H7 (cell line): ENCODE results near the gene REEP3. TPM values are rescaled to one million over a fixed set of nuclear protein-coding genes. Genes with fewer than 3 reads are reported as not detected.
"Not testable (repeated sequence)": the region's sequence is repeated elsewhere in the genome, so short reads cannot be mapped to it uniquely, and the experiment has no call there.

Experiments used
- DNase-seq: peaks from one replicate; pipeline ENCODE4 v3.0.0; 2012
- H3K27me3 ChIP-seq: 2 replicates; pipeline ENCODE4 v1.6.0; 2011; ENCODE audit warnings: mild to moderate bottlenecking, low read length; ENCODE audit not compliant: control insufficient read depth, insufficient read depth
- H3K36me3 ChIP-seq: replicated peaks from 2 replicates; pipeline ENCODE4 v1.5.1; 2011; ENCODE audit warnings: low read length; ENCODE audit not compliant: control insufficient read depth, insufficient read depth
- H3K4me3 ChIP-seq: 2 replicates; pipeline ENCODE4 v1.5.1; 2011; ENCODE audit warnings: low read depth, mild to moderate bottlenecking, control low read depth, low read length, moderate library complexity; ENCODE audit not compliant: insufficient read depth
- total RNA-seq: library from RNA; depleted of rRNA; stranded (reverse); fragments of >200 nt; shearing (Covaris generic); gene quantifications from 2 replicates; pipeline ENCODE4 v1.2.3, GENCODE V29; 2014

REEP3 gene
- total RNA-seq, 1 experiment from 2014 or later = 16.1 TPM

GRCh38 chr10:63497321-63497720, 23.9 kb upstream of the REEP3 start:
- Histone ChIP-seq H3K36me3 (no peaks in the 10 kb centered on the region), H3K27me3 (no peaks in the 10 kb centered on the region), H3K4me3 (no peak overlapping the region)
- no peak for DNase-seq

DNA sequence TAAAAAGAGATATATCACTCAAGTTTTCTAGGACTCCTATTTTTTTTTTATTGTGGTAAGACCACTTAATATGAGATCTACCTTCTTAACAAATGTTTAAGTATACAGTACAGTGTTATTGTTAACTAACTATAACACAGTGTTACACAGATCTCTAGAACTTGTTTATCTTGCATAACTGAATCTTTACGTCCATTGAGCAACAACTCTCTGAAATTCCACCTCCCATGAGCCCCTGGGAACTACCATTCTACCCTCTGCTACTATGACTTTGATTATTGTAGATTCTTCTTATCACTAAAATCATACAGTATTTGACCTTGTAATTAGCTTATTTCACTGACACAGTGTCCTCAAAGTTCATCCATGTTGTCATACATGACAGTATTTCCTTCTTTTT, 22.5 kb upstream of the REEP3 start:
- Histone ChIP-seq H3K4me3 (no peak overlapping the region), H3K27me3 (no peaks in the 10 kb centered on the region), H3K36me3 (no peaks in the 10 kb centered on the region)
- no peak for DNase-seq

DNA sequence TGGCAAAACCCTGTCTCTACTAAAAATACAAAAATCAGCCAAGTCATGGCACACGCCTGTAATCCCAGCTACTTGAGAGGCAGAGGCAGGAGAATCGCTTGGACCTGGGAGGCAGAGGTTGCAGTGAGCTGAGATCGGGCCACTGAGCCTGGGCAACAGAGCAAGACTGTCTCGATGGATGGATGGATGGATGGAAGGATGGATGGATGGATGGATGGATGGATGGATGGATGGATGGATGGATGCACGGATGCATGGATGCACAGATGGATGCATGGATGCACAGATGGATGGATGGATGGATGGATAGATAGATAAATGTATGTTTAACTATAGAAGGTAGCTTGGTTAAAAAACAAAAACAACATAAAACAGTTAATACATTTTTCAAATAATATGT, 20.6 kb upstream of the REEP3 start:
- H3K27me3 ChIP-seq, H3K4me3 ChIP-seq, H3K36me3 ChIP-seq, DNase-seq: not testable (repeated sequence)

DNA sequence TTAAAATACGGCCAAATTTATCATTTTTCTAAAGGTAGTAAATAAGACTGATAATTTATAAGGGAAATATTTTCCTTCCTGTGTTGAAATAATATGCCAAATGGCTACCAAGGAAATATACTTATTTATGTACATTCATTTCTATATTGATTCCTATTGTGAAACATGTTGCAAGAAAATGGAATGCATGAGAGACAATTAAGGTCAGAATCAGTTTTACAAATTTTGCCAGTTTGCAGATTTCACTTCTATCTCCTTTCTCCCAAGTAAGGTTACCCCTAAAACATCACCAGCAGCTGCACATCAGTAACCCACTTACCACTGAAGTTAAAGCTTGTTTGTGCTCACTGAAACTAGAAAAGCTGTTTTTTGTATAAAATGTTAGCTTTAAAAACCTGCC, 19.2 kb upstream of the REEP3 start:
- DNase-seq = no peak
- H3K36me3 ChIP-seq = no peaks in the 10 kb centered on the region
- no peaks in the 10 kb centered on the region for H3K27me3 ChIP-seq
- no peak overlapping the region for H3K4me3 ChIP-seq

- Histone ChIP-seq H3K4me3 (no peak overlapping the region), H3K36me3 (no peaks in the 10 kb centered on the region), H3K27me3 (no peaks in the 10 kb centered on the region)
- DNase-seq = no peak
Observed at GRCh38 chr10:63502832-63503231, 18.4 kb upstream of the REEP3 start.

GRCh38 chr10:63503395-63503794, 17.8 kb upstream of the REEP3 start:
- no peaks in the 10 kb centered on the region for H3K27me3 ChIP-seq
- no peaks in the 10 kb centered on the region for H3K36me3 ChIP-seq
- H3K4me3 ChIP-seq = no peak overlapping the region
- DNase-seq = no peak

DNA sequence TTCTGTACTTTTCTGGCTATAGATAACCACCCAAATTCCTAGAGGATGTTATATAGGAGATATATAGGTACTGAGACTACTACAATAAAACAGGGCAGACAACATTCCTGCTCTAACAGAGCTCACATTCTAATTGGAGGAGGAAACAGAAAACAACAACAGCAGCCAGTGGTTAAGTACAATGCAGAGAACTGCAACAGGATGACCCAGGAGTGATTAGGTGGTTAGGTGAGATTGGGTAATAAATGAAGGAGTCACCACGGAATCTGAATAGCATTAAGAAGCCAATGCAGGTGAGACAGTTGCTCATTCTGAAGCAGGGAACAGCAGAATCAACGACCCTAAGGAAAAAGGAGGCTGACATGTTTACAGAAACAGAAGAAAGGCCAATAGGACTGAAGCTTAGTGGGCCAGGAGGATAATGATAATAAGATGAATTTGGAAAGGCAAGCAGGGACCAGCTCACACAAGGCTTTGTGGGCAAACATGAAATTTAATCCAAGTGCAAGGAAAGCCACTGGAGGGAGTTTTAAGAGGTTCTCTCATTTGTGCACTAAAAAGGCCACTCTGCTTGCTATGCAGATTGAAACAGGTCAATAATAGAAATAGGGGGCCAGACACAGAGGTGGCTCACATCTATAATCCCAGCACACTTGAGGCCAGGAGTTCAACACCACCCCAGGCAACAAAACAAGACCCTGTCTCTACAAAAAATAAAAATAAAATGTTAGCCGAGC, 16.9 kb upstream of the REEP3 start:
- H3K27me3 ChIP-seq = no peaks in the 10 kb centered on the region
- peak; percentile 44 for DNase-seq
- no peaks in the 10 kb centered on the region for H3K36me3 ChIP-seq
- H3K4me3 ChIP-seq = no peak overlapping the region

DNA sequence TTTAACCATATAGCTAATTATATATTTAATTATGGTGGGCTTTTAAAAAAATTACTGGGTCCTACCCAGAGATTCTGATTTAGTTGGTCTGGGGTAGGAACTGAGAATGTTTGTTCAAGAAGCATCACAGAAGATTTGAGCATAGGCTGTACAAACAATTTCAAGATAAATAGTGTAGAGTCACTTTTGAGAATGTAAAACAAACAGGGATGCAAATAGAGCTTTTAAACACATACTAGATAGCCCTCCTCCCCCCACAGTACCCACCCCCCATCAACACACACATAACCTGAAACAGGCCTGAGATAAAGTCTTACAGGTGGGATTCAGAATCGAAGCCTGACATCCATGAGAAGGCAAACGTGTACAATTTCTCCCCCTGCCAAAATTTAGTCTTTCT, 15.6 kb upstream of the REEP3 start:
- Histone ChIP-seq H3K27me3 (no peaks in the 10 kb centered on the region), H3K36me3 (no peaks in the 10 kb centered on the region), H3K4me3 (no peak overlapping the region)
- no peak for DNase-seq

GRCh38 chr10:63506554-63506953, 14.6 kb upstream of the REEP3 start:
- Histone ChIP-seq H3K27me3 (no peaks in the 10 kb centered on the region), H3K36me3 (no peaks in the 10 kb centered on the region), H3K4me3 (no peak overlapping the region)
- DNase-seq = no peak

- DNase-seq = peak; percentile 67
- H3K27me3 ChIP-seq = no peaks in the 10 kb centered on the region
- H3K4me3 ChIP-seq = no peak overlapping the region; the same call in 1 of the 2 replicates
- H3K36me3 ChIP-seq = no peaks in the 10 kb centered on the region
Observed at GRCh38 chr10:63515002-63515763, 6.0 kb upstream of the REEP3 start.

DNA sequence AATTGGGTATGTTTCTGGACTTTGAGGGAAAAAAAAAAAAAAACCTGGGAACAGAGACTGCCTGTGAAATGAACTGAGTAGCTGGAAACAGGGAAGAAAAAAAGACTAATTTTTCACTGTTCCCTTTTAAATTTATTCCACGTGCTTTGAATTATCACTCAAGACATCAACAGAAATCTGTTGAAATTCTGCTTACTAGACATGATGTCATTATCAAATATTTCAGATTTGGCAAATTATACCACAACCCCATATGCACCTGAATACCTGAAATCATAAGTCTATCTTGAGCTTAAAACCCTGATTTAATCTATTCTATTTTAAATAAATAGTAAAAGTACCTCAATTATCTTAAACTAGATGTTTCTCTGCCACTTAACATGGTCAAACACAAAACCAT, 5.0 kb upstream of the REEP3 start:
- DNase-seq = no peak
- Histone ChIP-seq H3K4me3 (no peak overlapping the region), H3K27me3 (no peaks in the 10 kb centered on the region), H3K36me3 (no peaks in the 10 kb centered on the region)

DNA sequence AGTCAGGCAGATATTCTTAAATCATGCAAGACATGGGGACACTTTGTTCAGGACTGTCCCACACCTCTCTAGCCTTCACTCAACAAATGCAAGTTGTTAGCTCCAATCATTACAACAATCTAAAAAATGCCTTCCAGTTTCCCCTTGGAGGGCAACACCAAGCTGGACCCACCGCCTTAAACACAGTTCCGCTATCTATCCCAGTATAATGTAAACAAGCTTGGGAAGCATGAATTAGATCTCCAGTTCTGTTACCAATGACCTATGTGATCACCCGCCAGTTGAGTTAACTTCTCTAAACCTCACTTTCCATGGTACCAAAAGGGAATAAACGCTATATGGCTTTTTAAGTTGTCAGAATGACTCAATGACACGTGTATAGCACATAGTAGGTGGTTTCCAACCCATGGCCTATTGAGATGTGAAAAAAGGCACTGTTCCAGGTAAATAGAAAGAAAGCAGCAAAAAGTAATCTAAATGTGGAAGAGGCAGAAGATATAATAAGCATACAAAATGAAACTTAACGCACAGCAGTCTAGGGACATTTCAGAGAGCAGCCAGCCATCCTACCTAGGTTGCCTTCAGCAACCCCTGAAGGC, 2.4 kb upstream of the REEP3 start:
- no peak for DNase-seq
- Histone ChIP-seq H3K4me3 (no peak overlapping the region), H3K27me3 (no peaks in the 10 kb centered on the region), H3K36me3 (no peaks in the 10 kb centered on the region)

GRCh38 chr10:63521416-63522276, 445 bp downstream of the REEP3 start:
- Histone ChIP-seq H3K27me3 (no peaks in the 10 kb centered on the region), H3K36me3 (no peaks in the 10 kb centered on the region), H3K4me3 (peak overlapping the region; percentile 92)
- peak; percentile 84 for DNase-seq

- no peaks in the 10 kb centered on the region for H3K27me3 ChIP-seq
- DNase-seq = no peak
- peak overlapping the region; percentile 92 for H3K4me3 ChIP-seq
- H3K36me3 ChIP-seq = no peaks in the 10 kb centered on the region
Observed at GRCh38 chr10:63522277-63522687, 1.1 kb downstream of the REEP3 start.
